Mesothelial cell of epicardium (in vitro differentiated cells): ENCODE measurements around the gene ZBTB48. TPM values are rescaled to one million over a fixed set of nuclear protein-coding genes. Genes with fewer than 3 reads are reported as not detected.

Source experiments
- DNase-seq, 2 experiments: peaks; one replicate each; pipeline ENCODE4 v3.0.0; 2021; ENCODE audit warnings: low spot score in 2 of 2; ENCODE audit not compliant: unreplicated experiment in 2 of 2
- H3K27ac Mint-ChIP-seq: 2 replicates; pipeline ENCODE4 v1.8.0; 2021; ENCODE audit warnings: mixed read lengths
- H3K27me3 Mint-ChIP-seq: 2 replicates; pipeline ENCODE4 v1.8.0; 2021; ENCODE audit warnings: low read depth, mixed read lengths
- H3K36me3 Mint-ChIP-seq: 2 replicates; pipeline ENCODE4 v1.8.0; 2021; ENCODE audit warnings: mixed read lengths
- H3K4me1 Mint-ChIP-seq: 2 replicates; pipeline ENCODE4 v1.8.0; 2021; ENCODE audit warnings: mixed read lengths
- H3K4me3 Mint-ChIP-seq: 2 replicates; pipeline ENCODE4 v1.8.0; 2021; ENCODE audit warnings: mild to moderate bottlenecking, moderate library complexity, mixed read lengths
- H3K9me3 Mint-ChIP-seq: 2 replicates; pipeline ENCODE4 v1.8.0; 2021; ENCODE audit warnings: mixed read lengths
- total RNA-seq: library from RNA; stranded (reverse); gene quantifications from 3 replicates; pipeline ENCODE4 v1.2.1, GENCODE V29; 2021
- TF ChIP-seq, protein P1 (sequence below): fragments of 200-600 bp; sonication (generic); IDR thresholded peaks from one replicate; pipeline ENCODE4 v1.5.0; 2021; ENCODE audit warnings: antibody characterized with exemption; ENCODE audit not compliant: unreplicated experiment

Gene ZBTB48
- total RNA-seq, 1 donor from 2014 or later, result 33.6 TPM

DNA sequence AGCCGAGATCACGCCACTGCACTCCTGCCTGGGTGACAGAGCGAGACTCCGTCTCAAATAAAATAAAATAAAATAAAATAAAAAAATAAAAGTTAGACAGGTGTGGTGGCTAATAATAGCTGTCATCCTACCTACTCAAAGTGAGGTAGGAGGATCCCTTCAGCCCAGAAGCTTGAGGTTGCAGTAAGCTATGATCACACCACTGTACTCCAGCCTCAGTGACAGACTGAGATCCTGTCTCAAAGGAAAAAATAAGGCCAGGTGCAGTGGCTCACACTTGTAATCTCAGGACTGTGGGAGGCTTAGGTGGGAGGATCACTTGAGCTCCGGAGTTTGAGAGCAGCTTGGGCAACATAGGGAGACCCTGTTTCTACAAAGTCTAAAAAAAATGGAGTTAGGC lies 43.5 kb upstream of the ZBTB48 start:
- no peaks in the 10 kb centered on the region for H3K27me3 Mint-ChIP-seq
- no peak for DNase-seq
- peaks cover 32% of the 10 kb centered on the region for H3K36me3 Mint-ChIP-seq
- TF ChIP-seq, protein P1, sequence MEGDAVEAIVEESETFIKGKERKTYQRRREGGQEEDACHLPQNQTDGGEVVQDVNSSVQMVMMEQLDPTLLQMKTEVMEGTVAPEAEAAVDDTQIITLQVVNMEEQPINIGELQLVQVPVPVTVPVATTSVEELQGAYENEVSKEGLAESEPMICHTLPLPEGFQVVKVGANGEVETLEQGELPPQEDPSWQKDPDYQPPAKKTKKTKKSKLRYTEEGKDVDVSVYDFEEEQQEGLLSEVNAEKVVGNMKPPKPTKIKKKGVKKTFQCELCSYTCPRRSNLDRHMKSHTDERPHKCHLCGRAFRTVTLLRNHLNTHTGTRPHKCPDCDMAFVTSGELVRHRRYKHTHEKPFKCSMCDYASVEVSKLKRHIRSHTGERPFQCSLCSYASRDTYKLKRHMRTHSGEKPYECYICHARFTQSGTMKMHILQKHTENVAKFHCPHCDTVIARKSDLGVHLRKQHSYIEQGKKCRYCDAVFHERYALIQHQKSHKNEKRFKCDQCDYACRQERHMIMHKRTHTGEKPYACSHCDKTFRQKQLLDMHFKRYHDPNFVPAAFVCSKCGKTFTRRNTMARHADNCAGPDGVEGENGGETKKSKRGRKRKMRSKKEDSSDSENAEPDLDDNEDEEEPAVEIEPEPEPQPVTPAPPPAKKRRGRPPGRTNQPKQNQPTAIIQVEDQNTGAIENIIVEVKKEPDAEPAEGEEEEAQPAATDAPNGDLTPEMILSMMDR, result no peak
- H3K4me3 Mint-ChIP-seq, result no peak overlapping the region
- H3K27ac Mint-ChIP-seq, result no peak overlapping the region
- no peaks in the 10 kb centered on the region for H3K4me1 Mint-ChIP-seq
- no peaks in the 10 kb centered on the region for H3K9me3 Mint-ChIP-seq

GRCh38 chr1:6538956-6539355 lies 40.8 kb upstream of the ZBTB48 start:
- H3K27me3 Mint-ChIP-seq, result no peaks in the 10 kb centered on the region
- TF ChIP-seq, protein P1, result no peak
- H3K9me3 Mint-ChIP-seq, result no peaks in the 10 kb centered on the region
- no peaks in the 10 kb centered on the region for H3K4me1 Mint-ChIP-seq
- H3K36me3 Mint-ChIP-seq, result peaks cover 22% of the 10 kb centered on the region
- H3K4me3 Mint-ChIP-seq, result no peak overlapping the region
- H3K27ac Mint-ChIP-seq, result no peak overlapping the region
- DNase-seq, result no peak

- DNase-seq, result no peak
- Mint-ChIP-seq H3K27me3 (no peaks in the 10 kb centered on the region), H3K4me3 (no peak overlapping the region), H3K4me1 (no peaks in the 10 kb centered on the region), H3K27ac (no peak overlapping the region), H3K36me3 (peaks cover 27% of the 10 kb centered on the region), H3K9me3 (no peaks in the 10 kb centered on the region)
- TF ChIP-seq, protein P1, result no peak
Measured at GRCh38 chr1:6544831-6545230, 35.0 kb upstream of the ZBTB48 start.

DNA sequence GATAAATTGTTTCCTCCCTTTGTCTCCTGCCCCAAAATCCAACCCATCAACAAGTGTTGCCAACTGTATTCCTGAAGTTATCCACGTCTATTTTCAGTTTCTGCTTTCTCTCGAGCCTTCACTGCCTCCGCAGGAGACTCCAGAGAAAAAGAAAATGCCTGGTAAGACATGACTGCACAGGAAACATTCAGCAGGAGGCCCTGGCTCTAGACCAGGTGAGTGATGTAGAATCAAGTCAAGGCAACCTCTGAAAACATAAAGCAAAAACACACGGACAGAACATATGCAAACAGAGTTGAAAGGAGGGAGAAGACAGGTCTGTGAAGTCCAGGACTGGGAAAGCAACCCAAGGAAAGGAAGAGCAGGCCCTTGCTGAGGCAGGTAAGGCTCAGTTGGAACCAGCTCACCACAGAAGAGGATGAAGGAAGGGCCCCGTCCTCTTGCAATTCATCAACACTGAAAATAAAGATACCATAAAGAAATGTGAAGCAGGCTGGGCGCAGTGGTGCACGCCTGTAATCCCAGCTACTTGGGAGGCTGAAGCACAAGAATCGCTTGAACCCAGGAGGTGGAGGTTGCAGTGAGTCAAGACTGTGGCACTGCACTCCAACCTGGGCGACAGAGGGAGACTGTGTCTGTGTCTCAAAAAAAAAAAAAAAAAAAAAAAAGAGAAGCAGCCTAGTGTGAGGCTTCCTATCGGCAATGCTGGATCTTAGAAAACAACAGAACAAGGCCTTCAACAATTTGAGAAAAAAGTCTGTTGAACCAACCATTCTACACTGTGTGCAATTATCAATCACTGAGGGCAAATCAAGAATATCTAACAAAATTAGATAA lies 34.3 kb upstream of the ZBTB48 start:
- TF ChIP-seq, protein P1, result no peak
- H3K36me3 Mint-ChIP-seq, result peaks cover 30% of the 10 kb centered on the region
- no peaks in the 10 kb centered on the region for H3K4me1 Mint-ChIP-seq
- no peaks in the 10 kb centered on the region for H3K27me3 Mint-ChIP-seq
- H3K4me3 Mint-ChIP-seq, result no peak overlapping the region
- H3K9me3 Mint-ChIP-seq, result no peaks in the 10 kb centered on the region
- DNase-seq, result no peak
- no peak overlapping the region for H3K27ac Mint-ChIP-seq

- H3K4me3 Mint-ChIP-seq, result no peak overlapping the region
- no peak overlapping the region for H3K27ac Mint-ChIP-seq
- no peaks in the 10 kb centered on the region for H3K4me1 Mint-ChIP-seq
- no peaks in the 10 kb centered on the region for H3K9me3 Mint-ChIP-seq
- H3K36me3 Mint-ChIP-seq, result peaks cover 30% of the 10 kb centered on the region
- no peaks in the 10 kb centered on the region for H3K27me3 Mint-ChIP-seq
- no peak for DNase-seq
- TF ChIP-seq, protein P1, result no peak
Measured at GRCh38 chr1:6546326-6546725, 33.5 kb upstream of the ZBTB48 start.
